GM19043 (cell line): ENCODE data around the gene LONRF2.

ENCODE experiments used
- ATAC-seq: cut with Tn5 transposase; IDR thresholded peaks from one replicate; pipeline ENCODE4 v1.9.1; 2021; ENCODE audit warnings: low read depth; ENCODE audit not compliant: unreplicated experiment

The LONRF2 gene

DNA sequence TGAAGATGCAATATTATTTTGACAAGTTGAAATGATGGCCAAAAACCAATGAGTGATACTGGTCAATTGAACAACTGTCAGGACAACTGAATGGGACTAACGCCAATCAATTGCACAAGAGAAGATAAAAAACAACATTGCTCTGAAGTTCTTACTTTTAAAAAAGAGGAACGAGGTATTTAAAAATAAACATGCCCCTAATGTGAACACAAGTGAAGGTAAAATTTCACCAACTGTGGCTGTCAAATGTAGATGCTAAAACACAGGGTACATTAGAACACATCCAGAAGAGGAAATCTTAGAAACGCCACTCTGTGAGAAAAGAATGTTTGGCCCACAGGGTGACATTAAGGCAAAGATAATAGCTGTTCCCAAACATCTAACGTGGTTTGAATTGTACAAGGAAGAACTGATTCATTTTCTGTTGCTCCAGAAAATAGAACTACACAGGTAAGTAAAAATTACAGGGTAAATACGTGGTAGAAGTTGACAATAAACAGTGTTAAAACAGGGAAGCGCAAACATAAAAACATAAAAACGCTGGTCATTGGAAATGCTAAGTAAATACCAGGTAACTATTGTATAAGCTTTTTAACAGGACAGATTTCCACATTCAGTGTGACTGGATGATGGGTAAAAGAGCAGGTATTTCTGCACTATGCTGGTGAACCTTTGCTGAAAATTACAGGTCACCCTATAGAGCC lies 20.3 kb downstream of the LONRF2 start:
- ATAC-seq: no peak

DNA sequence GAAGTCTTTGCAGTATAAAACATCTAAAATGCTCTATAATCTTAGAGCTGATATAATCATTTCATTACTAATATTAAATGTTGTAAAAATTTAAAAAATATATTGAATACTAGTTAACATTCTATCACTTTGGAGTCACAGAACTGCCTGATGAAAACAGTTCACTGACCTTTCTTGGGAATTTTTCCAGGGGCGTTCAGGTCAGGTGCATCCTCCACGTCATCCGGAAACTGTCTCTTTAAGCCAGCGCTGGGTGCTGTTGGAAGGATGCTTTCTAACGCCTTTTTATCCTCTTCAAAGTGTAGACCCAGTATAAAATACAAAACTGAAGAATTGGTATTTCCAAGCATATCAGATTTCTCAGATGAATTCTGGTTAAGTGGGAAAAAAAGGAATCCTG lies 22.8 kb downstream of the LONRF2 start:
- ATAC-seq: no peak

DNA sequence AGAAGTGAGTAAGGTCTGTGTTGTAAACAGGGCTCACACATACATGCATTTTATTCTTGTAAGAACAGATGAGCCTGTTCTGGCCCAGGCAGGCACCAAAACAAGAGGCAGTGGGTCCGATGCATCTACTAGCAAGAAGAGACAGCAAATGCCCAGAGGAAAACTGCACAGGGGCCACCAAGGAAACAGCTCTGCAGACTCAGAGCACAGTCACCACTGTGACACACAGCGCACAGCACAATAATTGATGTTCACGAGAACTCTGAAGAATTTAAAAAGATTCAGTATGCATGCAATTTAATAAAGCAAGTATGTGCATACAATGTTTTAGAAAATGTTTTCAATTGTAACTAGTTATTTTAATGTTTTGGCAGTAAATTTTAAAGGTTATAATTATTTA lies 24.8 kb downstream of the LONRF2 start:
- no peak for ATAC-seq

DNA sequence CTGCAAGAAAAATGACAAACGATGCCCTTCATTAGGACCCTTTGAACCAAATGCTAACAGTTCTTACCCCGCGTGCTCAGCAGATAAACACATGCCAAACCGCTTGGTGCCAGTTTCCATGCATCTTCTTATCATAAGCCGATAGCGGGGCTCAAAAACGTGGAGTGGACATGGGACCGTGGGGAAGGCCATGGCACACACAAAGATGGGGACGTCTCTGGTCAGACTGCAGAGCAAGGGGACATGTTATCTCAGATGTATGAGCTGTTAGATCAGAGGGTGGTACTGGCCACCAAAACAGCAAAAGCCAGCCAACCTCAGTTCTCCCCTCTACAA lies 28.2 kb downstream of the LONRF2 start:
- no peak for ATAC-seq

DNA sequence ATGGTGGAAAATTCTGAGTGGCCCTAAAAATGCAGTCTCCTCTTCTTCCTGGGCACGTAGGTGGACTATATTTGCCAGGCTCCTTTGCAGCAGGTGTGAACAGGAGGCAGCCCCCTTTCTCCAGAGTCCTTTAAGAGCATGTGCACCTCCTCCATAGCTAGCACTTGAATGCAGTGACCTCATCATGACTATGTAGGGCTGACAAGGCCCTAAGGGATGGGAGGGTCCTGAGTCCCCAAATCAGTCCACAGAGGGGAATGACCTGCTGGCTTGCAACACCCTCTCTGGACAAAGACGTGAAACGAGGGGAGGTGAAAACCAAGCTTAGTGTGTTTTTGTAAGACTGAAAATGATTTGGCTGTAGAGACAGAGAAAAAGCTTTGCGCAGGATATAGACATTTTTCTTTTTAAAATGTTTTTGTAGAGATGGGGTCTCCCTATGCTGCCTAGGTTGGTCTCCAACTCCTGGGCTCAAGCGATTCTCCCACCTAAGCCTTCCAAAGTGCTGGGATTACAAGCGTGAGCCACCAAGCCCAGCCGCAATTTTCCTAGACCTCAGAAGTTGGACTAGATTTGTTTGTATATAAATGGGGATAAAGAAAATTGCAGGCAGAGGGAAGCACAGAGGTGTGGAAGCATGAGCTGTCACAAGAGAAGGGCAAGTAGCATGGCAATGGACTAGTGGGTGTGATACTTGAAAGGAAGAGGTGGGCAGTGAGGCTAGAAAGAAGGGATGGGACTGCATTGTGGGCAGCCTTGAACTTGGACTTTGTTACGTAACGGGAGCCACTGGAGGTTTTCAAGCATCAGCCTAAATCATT lies 28.8 kb downstream of the LONRF2 start:
- ATAC-seq: no peak

DNA sequence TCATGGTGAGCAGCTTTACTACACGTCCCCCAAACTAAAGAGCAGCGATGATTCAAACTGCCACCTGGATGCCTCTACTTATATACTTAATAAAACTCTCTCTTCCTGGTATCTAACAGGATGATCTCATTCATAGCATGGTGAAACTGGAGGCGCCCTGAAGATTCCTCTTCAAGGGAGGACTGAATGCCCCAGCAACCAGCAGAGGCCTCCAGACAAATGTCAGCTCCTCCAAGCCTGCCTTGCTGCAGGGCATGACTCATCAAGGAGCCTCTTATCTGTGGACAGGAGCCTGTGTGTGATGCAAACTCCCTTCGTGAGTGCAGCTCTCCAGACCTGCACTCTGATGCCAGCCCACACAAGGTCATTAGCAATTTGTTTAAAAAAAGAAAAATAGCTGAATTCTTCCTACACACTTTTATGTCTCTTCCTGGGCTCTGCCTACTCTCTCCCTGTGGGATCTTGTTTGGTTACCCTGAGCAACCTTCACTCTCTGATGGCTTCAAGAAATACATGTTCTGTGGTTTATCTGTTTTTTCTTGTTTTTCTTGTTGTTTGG lies 30.2 kb downstream of the LONRF2 start:
- ATAC-seq: no peak

DNA sequence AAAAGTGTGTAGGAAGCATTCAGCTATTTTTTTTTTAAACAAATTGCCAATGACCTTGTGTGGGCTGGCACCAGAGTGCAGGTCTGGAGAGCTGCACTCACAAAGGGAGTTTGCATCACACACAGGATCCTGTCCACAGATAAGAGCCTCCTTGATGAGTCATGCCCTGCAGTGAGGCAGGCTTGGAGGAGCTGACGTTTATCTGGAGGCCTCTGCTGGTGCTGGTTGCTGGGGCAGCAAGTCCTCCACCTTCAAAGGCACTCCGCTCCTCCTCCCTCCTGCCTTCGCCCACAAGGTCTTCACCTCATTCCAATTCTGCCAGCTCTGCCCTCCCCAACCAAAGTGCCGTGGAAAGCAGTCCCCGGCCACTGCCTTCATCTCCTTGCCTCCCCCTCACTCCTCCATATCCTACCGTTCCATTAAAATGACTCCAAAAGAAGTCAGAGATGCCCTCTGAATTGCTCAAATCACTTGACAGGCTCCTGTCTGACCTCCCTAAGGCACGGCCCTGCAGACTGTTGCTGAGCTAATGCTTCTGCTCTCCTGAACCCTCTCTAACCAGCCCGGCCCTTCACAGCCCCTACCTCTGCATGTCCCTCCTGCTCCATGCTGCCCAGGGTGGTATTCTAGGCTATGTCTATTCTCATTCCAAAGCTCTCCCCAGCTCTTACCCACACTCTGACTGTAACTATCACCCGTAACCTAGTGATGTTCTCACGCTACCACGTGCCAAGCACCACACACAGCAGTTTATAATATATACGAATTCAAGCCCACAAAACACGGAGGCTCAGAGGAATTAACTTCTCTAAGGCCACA lies 30.9 kb downstream of the LONRF2 start:
- ATAC-seq: no peak

DNA sequence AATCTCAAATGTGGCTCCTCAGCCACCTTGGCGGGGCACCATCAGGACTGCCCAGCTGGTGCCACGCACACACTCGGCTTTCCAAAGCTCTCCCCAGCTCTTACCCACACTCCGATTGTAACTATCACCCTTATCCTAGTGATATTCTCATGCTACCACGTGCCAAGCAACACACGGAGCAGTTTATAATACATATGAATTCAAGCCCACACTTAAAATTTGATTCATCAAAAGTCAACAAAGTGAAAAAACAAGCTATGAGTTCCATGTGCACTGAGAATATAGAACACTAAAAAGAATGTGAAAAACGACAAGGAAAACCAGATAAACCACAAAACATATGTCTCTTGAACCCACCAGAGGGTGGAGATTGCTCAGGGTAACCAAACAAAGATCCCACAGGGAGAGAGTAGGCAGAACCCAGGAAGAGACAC lies 31.6 kb downstream of the LONRF2 start:
- no peak for ATAC-seq

DNA sequence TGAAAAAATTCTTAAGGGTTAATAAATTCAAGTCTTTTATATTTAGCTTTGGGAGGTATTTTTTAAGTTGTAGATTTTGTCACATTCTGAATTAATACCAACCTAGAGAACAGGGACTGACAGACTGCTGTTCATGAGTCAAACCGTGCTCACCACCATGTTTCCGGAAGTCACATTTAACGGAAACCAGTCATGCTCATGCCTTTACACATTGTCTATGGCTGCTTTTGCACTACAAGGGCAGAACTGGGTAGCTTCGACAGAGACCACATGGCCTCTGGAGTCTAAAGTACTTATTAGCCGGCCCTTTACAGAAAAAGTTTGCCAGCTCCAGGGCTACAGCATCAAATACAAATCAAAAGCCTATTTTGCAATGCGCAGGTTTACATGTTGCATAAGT lies 33.3 kb downstream of the LONRF2 start:
- ATAC-seq: no peak

DNA sequence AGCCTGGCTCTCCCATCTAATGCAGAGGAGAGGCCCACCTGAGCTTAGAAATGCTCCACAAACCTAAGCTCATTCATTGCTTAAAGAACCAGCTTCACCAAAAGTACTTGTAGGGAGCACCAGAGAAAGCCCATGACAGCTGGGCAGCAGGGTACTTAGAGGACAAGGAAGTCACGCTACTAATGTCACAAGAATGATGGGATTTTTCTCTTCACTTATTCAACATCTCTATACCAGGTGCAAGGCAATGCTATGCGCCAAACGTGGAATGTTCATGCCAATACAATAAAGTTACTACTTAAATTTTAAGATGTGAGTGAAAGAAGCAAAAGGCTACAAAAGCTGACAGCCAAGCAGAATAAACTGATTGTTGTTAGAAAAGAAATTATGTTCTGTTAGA lies 36.0 kb downstream of the LONRF2 start:
- no peak for ATAC-seq

DNA sequence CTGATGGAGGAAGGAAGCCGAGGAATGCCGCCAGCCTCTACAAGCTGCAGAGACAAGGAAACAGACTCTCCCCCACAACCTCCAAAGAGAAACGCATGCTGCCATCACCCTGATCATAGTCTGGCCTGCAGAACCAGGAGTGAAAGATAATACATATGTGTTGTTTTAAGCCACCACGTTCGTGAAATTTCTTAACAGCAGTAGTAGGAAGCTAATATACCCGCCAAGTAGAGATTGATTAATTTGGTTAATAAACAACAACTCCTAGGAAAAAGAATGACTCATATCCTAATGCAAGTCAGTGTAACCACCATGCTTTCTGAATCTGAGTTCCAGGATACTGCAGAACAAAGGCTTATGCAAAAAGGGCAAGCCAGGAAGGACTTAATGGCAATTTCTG lies 36.6 kb downstream of the LONRF2 start:
- no peak for ATAC-seq

DNA sequence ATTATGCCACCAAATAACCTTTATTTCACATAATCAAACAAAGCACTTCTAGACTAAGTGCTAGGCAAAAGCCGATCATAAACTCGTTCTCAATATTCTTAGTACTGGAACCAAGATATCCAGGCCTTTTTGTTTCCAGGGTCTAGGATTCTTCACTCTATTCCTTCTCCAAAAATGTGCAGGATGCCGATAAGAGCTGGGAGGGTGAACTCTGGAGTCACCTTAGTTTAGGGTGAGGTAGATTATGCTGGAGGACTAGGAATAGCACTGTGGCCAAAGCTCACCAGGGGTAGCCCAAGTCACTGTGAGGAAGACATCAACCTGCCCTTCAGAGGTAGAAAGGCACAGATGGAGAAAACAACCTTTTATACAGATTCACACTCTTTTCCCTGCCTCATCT lies 37.3 kb downstream of the LONRF2 start:
- no peak for ATAC-seq

DNA sequence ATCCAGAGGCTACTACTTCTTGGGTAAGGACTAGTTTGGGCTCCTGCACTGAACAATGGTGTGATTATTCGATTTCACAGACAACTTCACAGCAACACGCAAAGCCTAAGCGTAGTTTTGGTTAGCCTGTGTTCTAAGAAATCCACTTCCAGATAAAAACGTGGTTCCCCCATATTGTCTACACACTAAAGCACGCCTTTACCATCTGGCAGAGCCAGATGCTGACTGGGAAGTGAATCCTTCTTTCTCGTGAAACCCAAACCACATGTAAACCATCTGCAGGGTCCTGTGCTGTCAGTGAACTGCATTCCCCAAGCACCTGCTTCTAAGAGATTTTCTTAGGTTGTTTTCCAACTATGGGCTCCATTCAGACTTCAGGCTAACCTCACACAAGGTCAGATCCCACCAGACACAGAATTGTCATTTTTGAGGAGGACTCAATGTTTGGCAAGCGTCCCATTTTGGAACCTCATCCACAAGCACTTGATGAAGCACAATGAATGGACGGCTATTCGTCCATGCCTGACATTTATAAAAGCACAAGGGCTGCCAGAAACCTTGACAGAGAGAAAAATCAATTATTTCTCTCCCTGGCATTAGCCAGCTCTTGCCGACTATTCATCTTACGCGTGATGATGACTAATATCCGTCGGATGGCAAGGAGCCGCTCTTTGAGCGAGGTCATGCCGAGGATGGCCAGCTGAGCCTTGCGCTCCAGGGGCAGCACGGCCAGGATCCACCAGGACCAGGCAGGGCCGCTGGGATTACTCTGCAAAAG lies 38.4 kb downstream of the LONRF2 start:
- no peak for ATAC-seq

DNA sequence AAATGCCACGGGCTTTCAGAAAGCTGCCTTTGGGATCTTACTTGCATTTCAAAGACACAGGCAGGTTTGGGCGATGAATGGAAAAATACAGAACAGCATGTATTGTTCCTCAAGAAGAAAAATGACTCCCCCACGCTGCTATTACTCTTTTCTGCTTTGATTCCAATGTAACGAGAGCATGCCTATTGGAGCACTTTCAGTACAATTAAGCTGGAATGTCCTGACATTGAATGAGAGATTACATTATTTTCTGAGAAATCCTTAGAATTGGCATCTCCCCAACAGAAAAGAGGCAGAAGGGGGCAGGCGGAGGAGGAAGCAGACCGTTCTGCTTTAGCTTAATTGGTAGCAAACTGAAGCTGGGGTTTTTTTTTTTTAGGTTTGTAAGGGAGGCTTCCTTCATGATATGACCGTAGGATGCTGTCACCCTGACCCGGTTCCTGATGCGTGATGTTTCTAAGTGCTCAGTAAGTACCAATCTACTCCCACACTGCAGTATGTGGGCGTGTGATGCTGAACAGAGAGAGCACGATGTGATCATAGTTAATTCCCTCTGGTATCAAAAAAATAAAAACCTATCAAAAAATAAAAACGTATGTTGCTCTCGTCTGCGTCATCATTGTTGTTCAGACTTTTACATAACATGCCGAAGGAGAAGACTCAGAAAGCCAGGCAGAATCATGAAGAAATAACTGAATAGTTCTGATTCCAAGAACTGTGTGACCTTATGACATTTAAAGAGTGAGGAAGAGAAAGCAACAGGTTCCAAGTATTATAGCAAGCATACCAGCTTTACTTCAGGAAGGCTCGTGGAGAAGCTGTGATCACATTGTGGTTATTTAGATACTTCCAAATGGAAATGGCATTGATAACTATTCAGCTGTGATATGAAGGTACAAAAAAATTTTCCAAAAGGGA lies 40.5 kb downstream of the LONRF2 start:
- ATAC-seq: no peak

DNA sequence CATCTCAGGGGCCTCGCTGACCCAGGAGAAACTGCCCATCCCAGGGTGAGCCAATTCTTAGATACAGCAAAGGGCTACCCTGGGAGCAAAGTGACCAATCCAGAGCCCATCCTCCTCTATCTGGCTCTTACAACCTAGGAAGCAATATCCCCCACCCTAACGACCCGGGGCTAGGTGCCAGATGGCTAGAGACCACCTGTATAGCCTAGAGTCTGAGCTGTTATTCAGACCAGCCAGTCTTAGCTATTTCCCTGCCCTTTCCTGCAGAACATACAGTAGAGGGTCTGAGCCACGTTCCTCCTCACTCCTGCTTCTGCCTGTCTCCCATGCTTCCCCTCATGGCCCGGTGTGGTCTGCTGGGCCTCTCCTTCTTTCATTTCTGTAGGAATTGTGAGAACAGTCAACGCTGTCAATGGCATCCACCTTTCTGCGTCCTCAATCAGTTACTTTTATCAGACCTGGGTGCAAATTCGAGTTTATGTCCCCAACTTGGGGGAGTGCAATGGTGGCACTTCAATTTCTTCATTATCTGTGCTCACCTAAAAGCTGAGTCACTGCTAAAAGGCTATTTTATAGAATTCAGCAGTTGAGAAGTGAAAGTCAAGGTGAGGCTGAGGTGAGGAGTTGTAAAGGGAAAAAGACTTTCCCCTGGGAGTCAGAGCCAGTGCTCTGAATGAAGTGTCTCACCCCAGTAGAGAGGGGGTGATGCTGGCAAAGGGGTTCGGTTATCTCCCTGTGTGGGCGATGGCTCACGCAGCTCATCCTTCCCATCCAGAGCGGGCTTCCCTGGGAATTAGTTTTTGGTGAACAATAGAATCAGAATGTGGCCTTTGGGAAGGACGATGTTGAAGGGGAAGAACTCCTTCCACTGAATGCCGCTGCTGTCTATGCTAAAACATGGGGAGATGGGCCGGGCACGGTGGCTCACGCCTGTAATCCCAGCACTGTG lies 42.4 kb downstream of the LONRF2 start:
- ATAC-seq: no peak

DNA sequence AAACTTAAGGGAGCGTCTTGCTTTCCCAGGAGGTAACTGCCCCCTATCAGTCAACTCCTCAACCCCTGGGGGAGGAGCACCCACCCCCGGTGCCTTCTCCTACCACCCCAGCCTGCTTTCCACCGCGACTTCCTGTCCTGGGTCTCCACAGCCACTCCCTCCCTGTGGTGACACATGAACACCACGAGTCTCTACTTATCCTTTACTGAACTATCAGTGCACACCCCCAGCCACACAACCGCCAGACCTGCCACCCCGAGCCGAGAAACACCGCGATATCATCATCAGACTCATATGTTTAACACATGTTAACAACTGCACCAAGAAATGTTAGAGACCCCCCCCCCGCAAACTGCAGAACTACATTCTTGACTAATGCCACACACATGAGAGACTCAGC lies 43.3 kb downstream of the LONRF2 start:
- ATAC-seq: no peak

DNA sequence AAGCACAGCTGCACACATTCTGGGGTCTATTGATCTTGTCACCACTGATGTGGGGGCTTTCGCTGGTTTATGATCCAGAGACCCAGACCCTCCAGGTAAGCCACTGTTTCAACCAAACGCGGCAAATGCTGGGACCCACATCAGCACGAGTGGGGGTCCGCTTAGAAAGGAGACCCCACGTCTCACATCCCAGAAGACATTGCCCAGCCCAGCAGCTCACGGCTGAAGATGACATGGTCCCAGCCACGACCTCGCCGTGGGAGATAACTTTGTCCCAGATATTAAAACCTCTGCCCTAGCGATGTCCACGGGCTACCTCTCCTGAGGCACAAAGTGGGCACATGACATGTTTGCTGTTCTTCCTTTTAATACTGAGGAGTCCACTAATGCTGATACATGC lies 43.8 kb downstream of the LONRF2 start:
- no peak for ATAC-seq

DNA sequence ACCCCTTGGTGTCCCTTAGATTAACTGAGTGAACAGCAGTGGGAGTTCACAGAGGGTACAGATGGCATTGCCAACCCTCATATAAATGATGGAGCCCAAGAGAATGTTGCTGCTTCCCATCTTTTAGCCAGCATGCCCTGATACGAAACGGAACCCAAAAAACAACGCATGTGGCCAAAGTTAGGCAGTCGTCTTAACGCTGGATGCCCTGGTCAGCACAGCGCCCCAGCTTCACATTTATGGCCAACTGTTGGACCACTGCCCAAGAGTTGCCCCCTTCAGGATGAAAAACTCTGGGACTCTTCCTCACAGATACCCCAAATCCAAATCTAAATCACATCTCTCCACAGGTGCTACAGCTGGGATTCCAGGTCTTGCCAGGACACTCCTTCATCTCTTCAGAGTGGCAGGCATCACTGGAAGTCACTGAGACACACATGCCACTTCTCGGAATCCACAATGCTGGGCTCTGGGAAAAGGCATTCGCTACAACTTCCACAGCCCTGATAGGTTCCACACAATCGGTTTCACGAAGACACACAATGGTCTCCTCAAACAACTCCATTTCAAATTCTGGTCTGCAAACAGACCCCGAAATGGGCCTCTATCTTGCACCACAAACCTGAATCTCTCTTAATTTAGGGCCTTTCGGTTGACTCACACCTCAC lies 44.6 kb downstream of the LONRF2 start:
- no peak for ATAC-seq
